ENCODE data around the gene DSCAM.
"Not testable (repeated sequence)": the region's sequence is repeated elsewhere in the genome, so short reads cannot be mapped to it uniquely, and the experiment has no call there.

GRCh38 chr21:40028393-40028792, 818.6 kb downstream of the DSCAM start:
- not testable (repeated sequence) for TF ChIP-seq CTCF (conservative IDR thresholded peaks at IDR 0.05 in 1 of 2, IDR thresholded peaks at IDR 0.05 in 1 of 2; ENCODE audit: low read depth in 1 of 2, low read length in 2 of 2); EZH2 (IDR thresholded peaks at IDR 0.05; ENCODE audit: low read length, missing control alignments)
